Left ventricle myocardium inferior (tissue), 1 donor: Measurements from ENCODE around the gene ESF1. TPM values are rescaled to one million over a fixed set of nuclear protein-coding genes. Genes with fewer than 3 reads are reported as not detected.

ENCODE experiments used
- DNase-seq: peaks from one replicate; pipeline ENCODE4 v3.0.0-alpha.2; 2020
- H3K27ac ChIP-seq: fragments of 200-600 bp; replicated peaks from 2 replicates; pipeline ENCODE4 v1.8.0; 2021
- H3K27me3 ChIP-seq: fragments of 200-600 bp; 2 replicates; pipeline ENCODE4 v1.8.0; 2021; ENCODE audit warnings: low read depth
- H3K36me3 ChIP-seq: fragments of 200-600 bp; 2 replicates; pipeline ENCODE4 v1.8.0; 2021
- H3K4me1 ChIP-seq: fragments of 200-600 bp; 2 replicates; pipeline ENCODE4 v1.8.0; 2021
- H3K4me3 ChIP-seq: fragments of 200-600 bp; 2 replicates; pipeline ENCODE4 v1.8.0; 2021; ENCODE audit warnings: mild to moderate bottlenecking, moderate library complexity
- H3K9me3 ChIP-seq: fragments of 200-600 bp; replicated peaks from 2 replicates; pipeline ENCODE4 v1.8.0; 2021
- CTCF ChIP-seq: fragments of 200-600 bp; IDR thresholded peaks from 2 replicates; pipeline ENCODE4 v1.8.0; 2021; ENCODE audit warnings: antibody characterized with exemption, mild to moderate bottlenecking, borderline replicate concordance
- intact Hi-C: fragments of 100-400 bp; cut with micrococcal nuclease; formaldehyde crosslinking; loops from one replicate; pipeline ENCODE4 v1.11.0; 2022
- total RNA-seq: library from RNA; stranded (reverse); fragmentation: NEBNext Ultra II Directional; extraction: Animal tissue kit (Norgen Biotek cat#: 25700); gene quantifications from one replicate; pipeline ENCODE4 v1.2.1, GENCODE V29; 2021
- donor health status: DM: no; HTN: yes; CAD: no; lungs with severe emphysema.

The ESF1 gene
- total RNA-seq, 1 donor from 2014 or later: 15.5 TPM

GRCh38 chr20:13677241-13677640, 107.5 kb downstream of the ESF1 start:
- no peaks in the 10 kb centered on the region for H3K9me3 ChIP-seq
- intact Hi-C loops: no loop called here
- H3K36me3 ChIP-seq: no peaks in the 10 kb centered on the region
- peaks cover 2% of the 10 kb centered on the region for H3K27me3 ChIP-seq
- H3K27ac ChIP-seq: no peak overlapping the region
- DNase-seq: no peak
- no peak overlapping the region for H3K4me3 ChIP-seq
- no peak for TF ChIP-seq CTCF
- H3K4me1 ChIP-seq: peaks cover 2% of the 10 kb centered on the region

- Histone ChIP-seq H3K27ac (no peak overlapping the region), H3K4me3 (no peak overlapping the region), H3K36me3 (no peaks in the 10 kb centered on the region), H3K27me3 (no peaks in the 10 kb centered on the region), H3K4me1 (peaks cover 6% of the 10 kb centered on the region), H3K9me3 (no peaks in the 10 kb centered on the region)
- TF ChIP-seq CTCF: no peak
- DNase-seq: no peak
- intact Hi-C loops: no loop called here
Measured at GRCh38 chr20:13676682-13677081, 108.0 kb downstream of the ESF1 start.

- Histone ChIP-seq H3K9me3 (no peaks in the 10 kb centered on the region), H3K27ac (peak overlapping the region; percentile 56), H3K27me3 (no peaks in the 10 kb centered on the region), H3K36me3 (no peaks in the 10 kb centered on the region), H3K4me3 (no peak overlapping the region), H3K4me1 (peaks cover 15% of the 10 kb centered on the region)
- no peak for TF ChIP-seq CTCF
- DNase-seq: no peak
- intact Hi-C loops: no loop called here
Measured at GRCh38 chr20:13672690-13673089, 112.0 kb downstream of the ESF1 start.

GRCh38 chr20:13671916-13672378, 112.8 kb downstream of the ESF1 start:
- Histone ChIP-seq H3K36me3 (no peaks in the 10 kb centered on the region), H3K9me3 (no peaks in the 10 kb centered on the region), H3K27ac (peak overlapping the region; percentile 56), H3K4me1 (peaks cover 15% of the 10 kb centered on the region), H3K27me3 (no peaks in the 10 kb centered on the region), H3K4me3 (no peak overlapping the region)
- intact Hi-C loops: no loop called here
- TF ChIP-seq CTCF: no peak
- DNase-seq: no peak

- DNase-seq: no peak
- H3K27ac ChIP-seq: peak overlapping the region; percentile 56
- H3K9me3 ChIP-seq: no peaks in the 10 kb centered on the region
- intact Hi-C loops: no loop called here
- H3K4me1 ChIP-seq: peaks cover 15% of the 10 kb centered on the region
- TF ChIP-seq CTCF: no peak
- no peak overlapping the region for H3K4me3 ChIP-seq
- H3K27me3 ChIP-seq: no peaks in the 10 kb centered on the region
- no peaks in the 10 kb centered on the region for H3K36me3 ChIP-seq
Measured at GRCh38 chr20:13671512-13671911, 113.2 kb downstream of the ESF1 start.

GRCh38 chr20:13670160-13670559, 114.6 kb downstream of the ESF1 start:
- Histone ChIP-seq H3K36me3 (no peaks in the 10 kb centered on the region), H3K4me3 (no peak overlapping the region), H3K9me3 (no peaks in the 10 kb centered on the region), H3K27me3 (no peaks in the 10 kb centered on the region), H3K27ac (no peak overlapping the region), H3K4me1 (peaks cover 15% of the 10 kb centered on the region)
- intact Hi-C loops: no loop called here
- no peak for DNase-seq
- TF ChIP-seq CTCF: no peak
